RWPE2 (cell line): ENCODE measurements around the gene SERPINB12.

Source experiments
- ATAC-seq: fragments of 200-7000 bp; cut with Tn5 transposase; 3 replicates; pipeline ENCODE4 v1.9.1; 2021; ENCODE audit warnings: low read depth
- DNase-seq: peaks from one replicate; pipeline ENCODE4 v3.0.0-alpha.2; 2020; ENCODE audit warnings: low spot score
- H3K27ac ChIP-seq: fragments of 450-650 bp; 2 replicates; pipeline ENCODE4 v1.5.1; 2017; ENCODE audit warnings: mild to moderate bottlenecking; ENCODE audit not compliant: poor library complexity, severe bottlenecking
- H3K27me3 ChIP-seq: fragments of 250-450 bp; sonication (Bioruptor Pico); 2 replicates; pipeline ENCODE4 v1.5.1; 2021; ENCODE audit warnings: mild to moderate bottlenecking, moderate library complexity; ENCODE audit not compliant: insufficient read depth, poor library complexity, severe bottlenecking
- H3K36me3 ChIP-seq: fragments of 250-450 bp; sonication (Bioruptor Pico); 2 replicates; pipeline ENCODE4 v1.5.1; 2020; ENCODE audit warnings: low read depth, mild to moderate bottlenecking, moderate library complexity
- H3K4me1 ChIP-seq: fragments of 250-450 bp; sonication (Bioruptor Pico); 2 replicates; pipeline ENCODE4 v1.5.1; 2021; ENCODE audit warnings: mild to moderate bottlenecking, moderate library complexity; ENCODE audit not compliant: insufficient read depth, poor library complexity, severe bottlenecking
- H3K4me3 ChIP-seq: fragments of 250-450 bp; sonication (Bioruptor Pico); 2 replicates; pipeline ENCODE4 v1.5.1; 2021; ENCODE audit warnings: mild to moderate bottlenecking, moderate library complexity; ENCODE audit not compliant: severe bottlenecking
- H3K9me3 ChIP-seq: fragments of 250-450 bp; sonication (Bioruptor Pico); 2 replicates; pipeline ENCODE4 v1.5.1; 2021; ENCODE audit warnings: mild to moderate bottlenecking, moderate library complexity; ENCODE audit not compliant: severe bottlenecking
- TF ChIP-seq, protein P1 (sequence below): fragments of 450-650 bp; IDR thresholded peaks from one replicate; pipeline ENCODE4 v1.5.1; 2017; ENCODE audit warnings: mild to moderate bottlenecking, moderate library complexity; ENCODE audit not compliant: poor library complexity, severe bottlenecking

Gene SERPINB12

DNA sequence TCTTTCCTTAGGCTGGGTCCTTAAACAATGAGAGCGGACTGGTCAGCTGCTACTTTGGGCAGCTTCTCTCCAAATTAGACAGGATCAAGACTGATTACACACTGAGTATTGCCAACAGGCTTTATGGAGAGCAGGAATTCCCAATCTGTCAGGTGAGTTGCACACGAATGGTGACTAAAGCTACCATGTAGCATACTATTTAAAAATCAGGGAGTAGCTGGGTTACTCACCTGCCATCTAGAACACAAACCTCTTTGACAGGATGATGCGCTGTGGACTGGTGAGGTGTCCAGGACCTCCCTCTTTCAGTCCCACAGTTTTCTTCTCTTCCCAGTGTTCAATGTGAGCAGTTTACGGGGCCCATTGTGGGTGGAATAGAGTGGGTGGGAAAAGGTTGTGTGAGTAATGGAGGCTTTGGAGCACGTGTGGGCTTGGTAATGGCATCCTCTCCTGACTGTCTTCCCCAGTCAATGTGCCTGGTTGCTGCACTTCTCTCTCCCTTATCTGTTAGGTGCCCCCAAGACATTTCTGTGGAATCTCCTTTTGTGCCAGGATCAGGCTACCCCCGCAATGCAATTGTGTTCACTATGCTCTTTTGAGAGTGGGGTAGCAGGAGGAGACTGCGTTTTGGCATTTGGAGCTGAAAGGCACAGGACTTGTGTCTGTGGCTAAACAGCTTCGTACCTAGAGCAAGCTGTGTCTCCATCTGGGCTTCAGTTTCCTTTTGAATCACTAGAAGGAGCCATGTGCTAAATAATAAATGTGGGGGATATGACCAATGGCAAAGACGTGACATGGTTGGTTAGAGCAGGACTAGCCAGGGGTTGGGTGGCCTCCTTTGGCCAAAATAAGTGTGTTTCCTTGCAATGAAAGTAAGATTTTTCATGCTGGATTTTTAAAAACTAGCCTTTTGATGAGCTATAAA, 17.7 kb downstream of the SERPINB12 start:
- Histone ChIP-seq H3K4me1 (no peaks in the 10 kb centered on the region), H3K9me3 (no peaks in the 10 kb centered on the region), H3K36me3 (no peaks in the 10 kb centered on the region), H3K27ac (no peak overlapping the region), H3K27me3 (no peaks in the 10 kb centered on the region), H3K4me3 (no peak overlapping the region)
- DNase-seq (no peak), ATAC-seq (no peak)
- TF ChIP-seq, protein P1, sequence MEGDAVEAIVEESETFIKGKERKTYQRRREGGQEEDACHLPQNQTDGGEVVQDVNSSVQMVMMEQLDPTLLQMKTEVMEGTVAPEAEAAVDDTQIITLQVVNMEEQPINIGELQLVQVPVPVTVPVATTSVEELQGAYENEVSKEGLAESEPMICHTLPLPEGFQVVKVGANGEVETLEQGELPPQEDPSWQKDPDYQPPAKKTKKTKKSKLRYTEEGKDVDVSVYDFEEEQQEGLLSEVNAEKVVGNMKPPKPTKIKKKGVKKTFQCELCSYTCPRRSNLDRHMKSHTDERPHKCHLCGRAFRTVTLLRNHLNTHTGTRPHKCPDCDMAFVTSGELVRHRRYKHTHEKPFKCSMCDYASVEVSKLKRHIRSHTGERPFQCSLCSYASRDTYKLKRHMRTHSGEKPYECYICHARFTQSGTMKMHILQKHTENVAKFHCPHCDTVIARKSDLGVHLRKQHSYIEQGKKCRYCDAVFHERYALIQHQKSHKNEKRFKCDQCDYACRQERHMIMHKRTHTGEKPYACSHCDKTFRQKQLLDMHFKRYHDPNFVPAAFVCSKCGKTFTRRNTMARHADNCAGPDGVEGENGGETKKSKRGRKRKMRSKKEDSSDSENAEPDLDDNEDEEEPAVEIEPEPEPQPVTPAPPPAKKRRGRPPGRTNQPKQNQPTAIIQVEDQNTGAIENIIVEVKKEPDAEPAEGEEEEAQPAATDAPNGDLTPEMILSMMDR: no peak

DNA sequence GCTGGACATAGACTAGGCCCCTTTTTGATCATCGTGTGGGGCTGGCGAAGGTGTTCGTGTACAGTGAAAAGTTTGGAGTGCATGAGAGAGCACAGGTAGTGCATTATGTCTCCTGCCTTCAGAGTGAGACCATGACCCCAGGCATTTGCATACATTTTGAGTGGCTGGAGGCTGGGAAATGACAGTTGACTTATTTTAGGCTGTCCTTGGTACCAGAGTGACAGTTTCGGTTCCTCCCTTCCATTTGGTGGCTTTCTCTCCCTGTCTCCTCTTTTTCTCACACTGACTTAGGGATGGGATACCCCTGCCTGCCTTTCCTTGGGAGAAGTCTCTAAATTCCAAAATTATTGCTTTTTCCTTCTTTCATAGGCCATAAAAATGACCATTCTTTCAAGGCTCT, 20.1 kb downstream of the SERPINB12 start:
- no peaks in the 10 kb centered on the region for H3K36me3 ChIP-seq
- TF ChIP-seq, protein P1: no peak
- H3K27ac ChIP-seq: no peak overlapping the region
- no peak overlapping the region for H3K4me3 ChIP-seq
- no peaks in the 10 kb centered on the region for H3K27me3 ChIP-seq
- H3K9me3 ChIP-seq: no peaks in the 10 kb centered on the region
- DNase-seq: no peak
- no peak for ATAC-seq
- no peaks in the 10 kb centered on the region for H3K4me1 ChIP-seq

DNA sequence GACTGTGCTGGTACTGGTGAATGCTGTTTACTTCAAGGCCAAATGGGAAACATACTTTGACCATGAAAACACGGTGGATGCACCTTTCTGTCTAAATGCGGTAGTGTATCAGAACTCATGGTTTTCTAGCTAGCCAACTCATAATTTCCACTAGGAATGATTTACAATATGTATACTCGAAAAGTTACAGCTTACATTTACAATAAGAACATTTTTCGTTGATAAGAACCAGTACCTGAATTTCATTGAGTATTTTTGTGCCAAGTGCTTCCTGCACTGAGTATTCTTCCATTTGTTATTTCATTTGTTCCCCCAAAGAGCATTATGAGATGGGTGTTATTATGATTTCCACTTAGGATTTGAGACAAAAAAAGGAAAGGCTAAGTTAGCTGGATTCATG, 21.9 kb downstream of the SERPINB12 start:
- TF ChIP-seq, protein P1: no peak
- Histone ChIP-seq H3K36me3 (no peaks in the 10 kb centered on the region), H3K27ac (no peak overlapping the region), H3K4me1 (no peaks in the 10 kb centered on the region), H3K9me3 (no peaks in the 10 kb centered on the region), H3K27me3 (no peaks in the 10 kb centered on the region), H3K4me3 (no peak overlapping the region)
- DNase-seq (no peak), ATAC-seq (no peak)

DNA sequence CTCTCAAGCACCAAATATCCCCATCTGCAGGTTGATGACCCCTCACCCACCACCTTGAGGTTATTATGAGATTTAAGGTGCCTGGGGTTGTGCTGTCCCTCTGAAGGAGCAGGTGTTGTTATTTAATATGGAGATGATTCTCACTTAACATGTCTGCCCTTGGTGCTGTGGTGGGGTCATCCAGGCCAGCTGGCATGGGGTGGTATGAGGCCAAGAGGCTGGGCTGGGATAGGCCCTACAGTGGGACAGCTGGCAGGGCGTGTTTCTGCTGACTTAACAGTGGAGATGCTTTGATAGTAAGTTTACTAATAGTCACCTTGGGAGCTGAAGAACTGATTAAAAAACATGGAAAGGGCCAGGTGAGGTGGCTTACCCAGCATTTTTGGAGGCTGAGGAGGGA, 22.4 kb downstream of the SERPINB12 start:
- DNase-seq (no peak), ATAC-seq (no peak)
- H3K4me3 ChIP-seq: no peak overlapping the region
- H3K27ac ChIP-seq: no peak overlapping the region
- H3K4me1 ChIP-seq: no peaks in the 10 kb centered on the region
- no peaks in the 10 kb centered on the region for H3K27me3 ChIP-seq
- no peaks in the 10 kb centered on the region for H3K9me3 ChIP-seq
- H3K36me3 ChIP-seq: no peaks in the 10 kb centered on the region
- TF ChIP-seq, protein P1: no peak

DNA sequence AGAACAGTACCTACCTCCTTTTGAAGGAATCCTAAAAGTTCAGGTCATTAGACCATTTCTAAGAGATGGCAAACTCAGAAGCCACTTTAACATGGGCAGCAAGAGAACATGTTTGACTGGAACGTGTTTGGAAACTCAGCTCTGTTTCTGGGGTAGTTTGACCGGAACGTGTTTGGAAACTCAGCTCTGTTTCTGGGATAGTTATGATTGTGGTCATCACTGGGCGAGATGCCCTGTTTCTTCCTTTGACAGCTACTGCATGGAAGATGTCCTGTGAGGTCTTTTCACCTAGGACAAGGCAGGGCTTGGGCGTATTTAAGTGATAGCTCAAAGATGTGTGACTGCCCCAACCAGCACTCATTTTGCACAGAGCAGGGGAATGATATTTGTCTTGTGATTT, 25.1 kb downstream of the SERPINB12 start:
- Histone ChIP-seq H3K36me3 (no peaks in the 10 kb centered on the region), H3K27me3 (no peaks in the 10 kb centered on the region), H3K4me3 (no peak overlapping the region), H3K27ac (no peak overlapping the region), H3K9me3 (no peaks in the 10 kb centered on the region), H3K4me1 (no peaks in the 10 kb centered on the region)
- DNase-seq (no peak), ATAC-seq (no peak)
- TF ChIP-seq, protein P1: no peak
